ENCODE data around the gene GNA12.

- TF ChIP-seq SIN3A (IDR thresholded peaks at IDR 0.05; ENCODE audit: borderline replicate concordance, insufficient read depth, low read length) (no peak), TAF1 (IDR thresholded peaks at IDR 0.05; ENCODE audit: borderline replicate concordance, insufficient read depth, low read length) (no peak), POLR2AphosphoS5 (IDR thresholded peaks at IDR 0.05; ENCODE audit: low read depth, low read length) (no peak), FOXP2 (optimal IDR thresholded peaks at IDR 0.05; ENCODE audit: borderline replicate concordance, extremely low read depth, extremely low read length, insufficient read depth) (no peak)
- TF ChIP-seq, protein P1, sequence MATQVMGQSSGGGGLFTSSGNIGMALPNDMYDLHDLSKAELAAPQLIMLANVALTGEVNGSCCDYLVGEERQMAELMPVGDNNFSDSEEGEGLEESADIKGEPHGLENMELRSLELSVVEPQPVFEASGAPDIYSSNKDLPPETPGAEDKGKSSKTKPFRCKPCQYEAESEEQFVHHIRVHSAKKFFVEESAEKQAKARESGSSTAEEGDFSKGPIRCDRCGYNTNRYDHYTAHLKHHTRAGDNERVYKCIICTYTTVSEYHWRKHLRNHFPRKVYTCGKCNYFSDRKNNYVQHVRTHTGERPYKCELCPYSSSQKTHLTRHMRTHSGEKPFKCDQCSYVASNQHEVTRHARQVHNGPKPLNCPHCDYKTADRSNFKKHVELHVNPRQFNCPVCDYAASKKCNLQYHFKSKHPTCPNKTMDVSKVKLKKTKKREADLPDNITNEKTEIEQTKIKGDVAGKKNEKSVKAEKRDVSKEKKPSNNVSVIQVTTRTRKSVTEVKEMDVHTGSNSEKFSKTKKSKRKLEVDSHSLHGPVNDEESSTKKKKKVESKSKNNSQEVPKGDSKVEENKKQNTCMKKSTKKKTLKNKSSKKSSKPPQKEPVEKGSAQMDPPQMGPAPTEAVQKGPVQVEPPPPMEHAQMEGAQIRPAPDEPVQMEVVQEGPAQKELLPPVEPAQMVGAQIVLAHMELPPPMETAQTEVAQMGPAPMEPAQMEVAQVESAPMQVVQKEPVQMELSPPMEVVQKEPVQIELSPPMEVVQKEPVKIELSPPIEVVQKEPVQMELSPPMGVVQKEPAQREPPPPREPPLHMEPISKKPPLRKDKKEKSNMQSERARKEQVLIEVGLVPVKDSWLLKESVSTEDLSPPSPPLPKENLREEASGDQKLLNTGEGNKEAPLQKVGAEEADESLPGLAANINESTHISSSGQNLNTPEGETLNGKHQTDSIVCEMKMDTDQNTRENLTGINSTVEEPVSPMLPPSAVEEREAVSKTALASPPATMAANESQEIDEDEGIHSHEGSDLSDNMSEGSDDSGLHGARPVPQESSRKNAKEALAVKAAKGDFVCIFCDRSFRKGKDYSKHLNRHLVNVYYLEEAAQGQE (IDR thresholded peaks at IDR 0.05; ENCODE audit: insufficient read depth in 1 of 2, low read depth in 2 of 2, low read length in 2 of 2) = no peak
Observed at GRCh38 chr7:2723138-2723850, 120.8 kb downstream of the GNA12 start.

Measured in PFSK-1 (cell line).